NCI-H82 treated with DMSO at 0.1 percent for 48 hours (cell line): ENCODE measurements around the gene TRAF3.
"Not testable (repeated sequence)": the region's sequence is repeated elsewhere in the genome, so short reads cannot be mapped to it uniquely, and the experiment has no call there.

Experiments
- DNase-seq: peaks from one replicate; lab custom pipeline; 2025; ENCODE audit not compliant: unreplicated experiment; lab: John Stamatoyannopoulos, UW

The TRAF3 gene

GRCh38 chr14:102750376-102750775 is 26.9 kb upstream of the TRAF3 start:
- no peak for DNase-seq

- DNase-seq: no peak
Observed at GRCh38 chr14:102751088-102751487, 26.2 kb upstream of the TRAF3 start.

GRCh38 chr14:102752239-102752847 is 24.9 kb upstream of the TRAF3 start:
- DNase-seq: no peak

GRCh38 chr14:102754370-102755262 is 22.6 kb upstream of the TRAF3 start:
- DNase-seq: no peak

- DNase-seq: no peak
Observed at GRCh38 chr14:102757646-102758045, 19.6 kb upstream of the TRAF3 start.

GRCh38 chr14:102758087-102758486 is 19.2 kb upstream of the TRAF3 start:
- DNase-seq: no peak

GRCh38 chr14:102759456-102760187 is 17.6 kb upstream of the TRAF3 start:
- DNase-seq: no peak

GRCh38 chr14:102760496-102761193 is 16.6 kb upstream of the TRAF3 start:
- DNase-seq: no peak

GRCh38 chr14:102761206-102761605 is 16.0 kb upstream of the TRAF3 start:
- DNase-seq: no peak

- DNase-seq: no peak
Observed at GRCh38 chr14:102764220-102764671, 13.0 kb upstream of the TRAF3 start.

- DNase-seq: not testable (repeated sequence)
Observed at GRCh38 chr14:102765770-102766169, 11.5 kb upstream of the TRAF3 start.

- DNase-seq: no peak
Observed at GRCh38 chr14:102768223-102769048, 8.8 kb upstream of the TRAF3 start.

- no peak for DNase-seq
Observed at GRCh38 chr14:102769049-102769327, 8.3 kb upstream of the TRAF3 start.

GRCh38 chr14:102770147-102771123 is 6.8 kb upstream of the TRAF3 start:
- DNase-seq: no peak

GRCh38 chr14:102771144-102771543 is 6.1 kb upstream of the TRAF3 start:
- no peak for DNase-seq

GRCh38 chr14:102772781-102773570 is 4.3 kb upstream of the TRAF3 start:
- DNase-seq: no peak

- DNase-seq: peak; percentile 58
Observed at GRCh38 chr14:102774391-102775153, 2.7 kb upstream of the TRAF3 start.
